SU-DHL-6 (cell line): ENCODE results near the gene KSR1.

Experiments
- CTCF ChIP-seq: fragments of 200-600 bp; sonication (generic); IDR thresholded peaks from one replicate; pipeline ENCODE4 v1.5.1; 2017; ENCODE audit warnings: antibody characterized with exemption, mild to moderate bottlenecking, low read length, moderate library complexity; ENCODE audit not compliant: insufficient read depth, poor library complexity, severe bottlenecking
- EZH2phosphoT487 ChIP-seq: fragments of 200-600 bp; sonication (generic), shearing (Covaris generic); conservative IDR thresholded peaks from 2 replicates; pipeline ENCODE4 v1.6.1; 2018; ENCODE audit warnings: mild to moderate bottlenecking, antibody characterized with exemption, low read length, moderate library complexity, mixed read lengths

- TF ChIP-seq CTCF (no peak), EZH2phosphoT487 (no peak)
These were observed 21.9 kb downstream of the KSR1 start for GRCh38 chr17:27477971-27478684.
